KOPT-K1 (cell line): ENCODE data around the gene FOXRED2.
A peak's percentile ranks its signal among the peaks of the same experiment; 100 is the strongest.

Experiments
- H3K27ac ChIP-seq: fragments of 200-600 bp; sonication (generic); 2 replicates; pipeline ENCODE4 v1.5.1; 2016; ENCODE audit warnings: antibody characterized with exemption, mild to moderate bottlenecking, low read depth, low read length; ENCODE audit not compliant: poor library complexity, severe bottlenecking
- H3K36me3 ChIP-seq: fragments of 200-600 bp; sonication (generic); 2 replicates; pipeline ENCODE4 v1.5.1; 2017; ENCODE audit warnings: antibody characterized with exemption, mild to moderate bottlenecking, low read length, moderate library complexity; ENCODE audit not compliant: insufficient read depth
- H3K9me3 ChIP-seq: fragments of 200-600 bp; sonication (generic); 2 replicates; pipeline ENCODE4 v1.5.1; 2017; ENCODE audit warnings: antibody characterized with exemption, low read length, mild to moderate bottlenecking; ENCODE audit not compliant: insufficient read depth, poor library complexity, severe bottlenecking

Gene FOXRED2

DNA sequence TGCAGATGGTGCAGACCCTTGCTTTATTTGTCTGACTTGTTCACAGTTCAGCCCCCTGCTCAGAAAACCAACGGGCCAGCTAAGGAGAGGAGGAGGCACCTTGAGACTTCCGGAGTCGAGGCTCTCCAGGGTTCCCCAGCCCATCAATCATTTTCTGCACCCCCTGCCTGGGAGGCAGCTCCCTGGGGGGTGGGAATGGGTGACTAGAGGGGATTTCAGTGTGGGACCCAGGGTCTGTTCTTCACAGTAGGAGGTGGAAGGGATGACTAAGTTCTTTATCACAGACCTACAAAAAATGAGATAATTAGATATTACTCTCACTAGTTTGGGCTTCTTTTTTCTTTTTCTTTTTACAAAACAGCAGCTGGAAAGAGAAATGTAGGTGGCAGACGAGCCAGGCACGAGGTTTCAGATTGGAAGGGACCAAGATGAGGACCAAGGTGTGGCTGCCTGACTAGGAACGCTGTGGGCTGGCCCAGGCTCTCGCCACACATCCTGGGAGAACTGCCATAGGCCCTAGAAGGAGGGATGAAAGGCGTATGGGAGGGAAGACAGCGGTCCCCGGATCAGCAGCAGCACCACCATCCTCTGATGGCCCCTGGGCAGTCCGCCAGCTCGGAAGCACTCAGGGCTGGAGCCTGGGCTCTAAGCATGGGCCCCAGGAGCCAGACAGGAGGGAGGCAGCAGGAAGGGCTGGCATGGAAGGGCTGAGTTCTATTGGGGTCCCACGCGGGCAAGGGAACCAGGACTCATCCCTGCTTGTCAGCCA is 39.6 kb downstream of the FOXRED2 start:
- H3K27ac ChIP-seq = no peak overlapping the region
- peaks cover 49% of the 10 kb centered on the region for H3K36me3 ChIP-seq

DNA sequence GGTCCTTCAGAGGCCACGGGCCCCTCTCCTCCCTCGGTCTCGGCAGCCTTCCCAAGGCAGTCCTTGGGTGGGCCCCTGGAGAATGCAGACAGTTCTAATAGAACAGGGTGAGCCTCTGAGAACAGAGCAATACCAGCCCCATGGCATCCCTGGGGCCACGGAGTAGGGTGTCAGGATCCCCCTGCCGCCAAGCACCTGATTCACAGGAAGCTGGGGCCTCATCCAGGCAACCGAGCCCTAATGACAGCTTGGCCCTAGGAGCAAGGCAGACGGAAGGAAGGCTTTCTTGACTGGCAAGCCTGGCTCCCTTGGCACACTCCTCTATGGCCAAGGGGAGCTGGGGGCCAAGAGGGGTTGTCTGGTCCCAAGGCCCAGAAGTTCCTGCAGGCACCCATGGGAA is 40.6 kb downstream of the FOXRED2 start:
- Histone ChIP-seq H3K36me3 (peaks cover 40% of the 10 kb centered on the region), H3K9me3 (no peaks in the 10 kb centered on the region), H3K27ac (no peak overlapping the region)

More for the DNA sequence above, 39.6 kb downstream of the FOXRED2 start:
- no peaks in the 10 kb centered on the region for H3K9me3 ChIP-seq

DNA sequence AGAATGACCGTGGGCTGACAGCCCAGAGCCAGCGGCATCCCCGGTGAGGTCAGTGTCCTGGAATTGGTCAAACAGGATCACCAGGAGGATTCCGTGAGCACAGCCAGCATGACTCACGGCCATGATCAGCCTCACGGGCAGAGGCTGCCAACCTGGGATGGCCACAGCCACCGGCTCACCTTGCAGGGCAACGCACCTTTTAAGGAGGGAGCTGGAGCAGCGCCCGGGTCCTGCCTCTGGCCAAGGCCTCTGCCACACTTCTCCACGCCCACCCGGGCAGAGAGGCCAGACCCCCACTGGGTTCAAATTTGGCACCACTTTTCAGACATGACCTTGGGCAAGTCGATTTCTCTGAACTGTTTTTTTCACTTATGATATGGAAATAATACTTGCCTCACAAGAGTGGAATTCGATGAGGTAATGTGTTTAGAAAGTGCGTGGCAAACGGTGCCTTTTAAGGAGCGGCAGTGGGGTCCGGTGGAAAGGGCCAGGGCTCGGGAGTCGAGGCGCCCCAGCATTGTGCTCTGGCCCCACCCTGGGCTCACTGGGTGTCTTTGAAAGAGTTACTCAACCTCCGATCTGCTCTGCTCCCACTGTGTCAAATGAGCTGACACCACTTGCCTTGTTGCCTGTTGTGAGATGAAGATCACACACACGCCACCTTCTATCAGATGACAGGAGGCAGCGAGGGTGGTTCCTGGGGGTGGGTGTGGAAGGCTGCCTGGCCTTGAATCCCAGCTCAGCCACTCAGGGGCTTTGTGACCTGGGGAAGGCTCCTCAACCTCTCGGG is 41.4 kb downstream of the FOXRED2 start:
- Histone ChIP-seq H3K36me3 (peaks cover 33% of the 10 kb centered on the region), H3K9me3 (no peaks in the 10 kb centered on the region), H3K27ac (no peak overlapping the region)

DNA sequence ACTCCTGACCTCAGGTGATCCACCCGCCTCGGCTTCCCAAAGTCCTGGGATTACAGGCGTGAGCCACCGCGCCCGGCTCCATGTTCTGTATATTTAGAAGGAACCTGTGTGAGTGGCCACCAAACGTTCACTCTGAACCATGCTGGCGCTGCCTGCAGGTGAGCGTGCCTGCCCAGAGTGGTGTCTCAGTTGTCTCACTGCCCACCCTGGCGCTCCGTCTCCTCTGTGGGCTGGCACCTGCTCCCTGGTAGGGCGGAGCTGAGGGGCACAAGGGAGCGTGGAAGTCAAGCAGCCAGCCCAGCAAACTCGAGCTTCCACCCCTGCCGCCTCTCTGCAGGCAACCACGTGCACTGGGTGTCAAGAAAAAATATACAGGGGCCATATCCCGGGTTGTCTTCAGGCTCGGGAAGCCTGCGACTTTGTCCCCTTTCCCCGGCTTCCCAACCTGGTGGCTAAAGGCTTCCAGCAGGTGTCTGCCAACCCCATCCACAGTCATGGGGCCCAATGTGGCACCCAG is 42.1 kb downstream of the FOXRED2 start:
- peaks cover 33% of the 10 kb centered on the region; the same call in 1 of the 2 replicates for H3K36me3 ChIP-seq
- H3K9me3 ChIP-seq = no peaks in the 10 kb centered on the region
- no peak overlapping the region for H3K27ac ChIP-seq

DNA sequence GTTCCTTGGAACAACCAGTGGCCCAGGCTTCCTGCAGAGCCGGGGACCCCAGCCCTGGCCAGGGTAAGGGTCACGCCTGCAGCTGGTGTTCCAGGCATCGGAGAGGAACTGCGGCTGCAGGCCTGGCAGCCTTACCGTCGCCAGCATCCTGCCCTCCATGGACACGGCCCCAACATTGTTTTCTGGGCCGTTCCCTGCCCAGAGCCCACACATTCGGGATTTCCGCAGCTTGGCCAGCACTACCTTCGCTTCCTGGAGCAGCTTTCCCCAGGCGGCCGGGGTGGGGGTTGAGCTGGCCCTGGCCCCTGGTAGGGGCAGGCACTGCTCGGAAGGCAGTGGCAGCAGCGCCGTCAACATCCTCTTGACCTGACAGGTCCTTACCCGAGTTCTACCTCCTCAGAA is 43.1 kb downstream of the FOXRED2 start:
- Histone ChIP-seq H3K9me3 (no peaks in the 10 kb centered on the region), H3K36me3 (peaks cover 27% of the 10 kb centered on the region; the same call in 1 of the 2 replicates), H3K27ac (no peak overlapping the region)

DNA sequence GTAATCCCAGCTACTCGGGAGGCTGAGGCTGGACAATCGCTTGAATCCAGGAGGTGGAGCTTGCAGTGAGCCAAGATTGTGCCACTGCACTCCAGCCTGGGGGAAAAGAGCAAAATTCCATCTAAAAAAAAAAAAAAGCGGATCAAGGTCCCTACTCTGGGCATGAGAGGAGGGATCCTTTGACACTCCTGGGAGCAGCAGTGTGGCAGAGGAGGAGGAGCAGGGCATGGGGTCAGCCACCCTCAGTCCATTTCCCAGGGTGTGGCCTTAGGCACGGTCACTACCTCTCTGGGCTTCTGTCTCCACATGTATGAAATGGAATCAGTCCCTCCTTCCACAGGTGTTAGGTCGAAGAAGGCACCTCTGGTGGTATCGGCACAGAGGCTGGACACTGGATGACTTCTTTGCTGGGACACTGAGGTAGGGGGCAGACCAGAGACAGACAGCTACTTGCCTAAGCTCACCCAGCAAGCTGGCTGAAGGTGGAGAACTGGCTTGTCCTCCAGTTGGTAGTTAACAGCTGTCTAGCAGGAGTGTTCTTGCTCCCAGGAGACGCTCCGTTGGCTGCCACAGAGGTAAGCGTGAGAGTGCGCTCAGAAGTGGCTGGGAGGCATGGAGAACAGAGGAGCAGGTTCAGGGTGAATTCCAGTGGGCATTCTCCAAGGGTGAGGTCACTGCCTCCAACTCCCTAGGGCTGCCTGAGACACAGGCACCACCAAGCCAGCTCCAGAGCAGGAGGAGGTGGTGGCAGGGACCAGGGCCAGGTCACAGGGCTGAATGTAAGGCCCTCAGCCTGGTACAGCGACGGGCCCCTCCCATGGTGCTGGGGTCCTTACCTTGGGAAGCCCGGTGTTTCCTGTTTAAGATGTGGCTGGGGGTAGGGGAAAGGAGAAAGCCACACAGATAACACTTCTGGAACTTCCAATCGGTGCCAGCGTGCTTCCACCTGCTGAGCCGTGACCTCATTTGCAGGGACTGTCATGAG is 44.9 kb downstream of the FOXRED2 start:
- H3K9me3 ChIP-seq = no peaks in the 10 kb centered on the region
- H3K36me3 ChIP-seq = peaks cover 13% of the 10 kb centered on the region; the same call in 1 of the 2 replicates
- no peak overlapping the region for H3K27ac ChIP-seq

DNA sequence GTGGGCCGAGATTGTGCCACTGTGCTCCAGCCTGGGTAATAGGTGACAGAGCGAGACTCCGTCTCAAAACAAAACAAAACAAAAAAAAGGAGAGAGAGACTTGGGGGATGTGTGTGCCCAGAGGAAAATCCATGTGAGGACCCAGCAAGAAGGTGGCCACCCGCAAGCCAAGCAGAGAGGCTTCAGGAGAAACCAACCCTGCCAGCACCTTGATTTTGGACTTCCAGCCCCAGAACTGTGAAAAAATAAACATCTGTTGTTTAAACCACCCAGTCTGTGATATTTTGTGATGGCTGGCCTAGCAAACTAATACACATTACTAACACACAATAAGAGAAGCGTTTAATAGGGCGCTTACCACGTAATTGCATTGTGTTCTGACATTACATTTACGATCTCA is 46.6 kb downstream of the FOXRED2 start:
- Histone ChIP-seq H3K36me3 (no peaks in the 10 kb centered on the region), H3K27ac (no peak overlapping the region), H3K9me3 (no peaks in the 10 kb centered on the region)

DNA sequence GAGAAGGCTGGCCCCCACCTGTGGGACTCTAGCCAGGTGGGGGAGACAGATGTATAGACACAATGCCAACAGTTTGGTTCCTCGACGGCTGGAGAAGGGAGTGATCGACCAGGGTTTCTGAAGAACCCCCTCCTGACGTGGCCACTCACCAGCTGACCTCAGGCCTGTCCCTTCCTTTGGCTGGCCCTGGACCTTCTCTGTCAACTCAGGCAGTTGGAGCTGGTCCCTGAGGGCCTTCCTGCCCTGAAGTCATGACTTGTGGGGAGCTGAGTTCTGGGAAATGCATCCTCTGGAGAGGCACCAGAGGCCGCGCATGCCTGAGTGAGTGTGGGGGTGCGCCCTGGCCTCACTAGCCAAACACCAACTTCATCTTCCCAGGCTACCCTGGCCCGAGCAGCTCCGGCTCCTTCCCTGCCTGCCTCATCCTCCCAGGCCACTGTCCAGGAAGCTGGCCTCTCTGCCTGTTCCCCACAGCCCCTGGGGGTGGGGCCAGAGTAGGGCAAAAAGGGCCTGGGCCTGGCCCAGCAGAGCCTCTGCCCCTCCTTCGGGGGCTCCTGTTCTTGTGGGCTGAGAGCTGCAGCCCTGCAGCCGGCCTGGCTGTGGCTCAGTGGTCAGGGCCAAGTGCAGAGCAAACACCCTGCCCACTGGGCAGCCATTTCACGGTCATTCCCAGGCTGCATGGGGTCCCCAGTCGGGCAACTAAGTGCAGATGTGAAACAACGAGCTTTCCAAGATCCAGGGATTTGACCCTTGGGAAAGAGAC is 49.0 kb downstream of the FOXRED2 start:
- Histone ChIP-seq H3K27ac (peak overlapping the region; percentile 14), H3K36me3 (no peaks in the 10 kb centered on the region), H3K9me3 (no peaks in the 10 kb centered on the region)

DNA sequence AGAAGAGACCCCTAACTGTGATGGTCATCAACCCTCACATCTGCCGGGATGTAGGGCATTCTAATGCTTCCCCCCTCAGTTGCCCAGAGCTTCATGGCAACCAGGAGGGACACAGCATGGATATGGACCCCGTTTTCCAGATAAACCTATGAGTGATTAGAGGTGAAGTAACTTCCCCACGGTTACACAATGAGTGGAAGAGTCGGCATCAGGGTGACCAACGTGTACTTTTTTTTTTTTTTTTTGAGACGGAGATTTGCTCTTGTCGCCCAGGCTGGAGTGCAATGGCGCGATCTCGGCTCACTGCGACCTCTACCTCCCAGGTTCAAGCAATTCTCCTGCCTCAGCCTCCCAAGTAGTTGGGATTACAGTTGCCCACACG is 50.4 kb downstream of the FOXRED2 start:
- Histone ChIP-seq H3K9me3 (no peaks in the 10 kb centered on the region), H3K27ac (no peak overlapping the region), H3K36me3 (no peaks in the 10 kb centered on the region)

DNA sequence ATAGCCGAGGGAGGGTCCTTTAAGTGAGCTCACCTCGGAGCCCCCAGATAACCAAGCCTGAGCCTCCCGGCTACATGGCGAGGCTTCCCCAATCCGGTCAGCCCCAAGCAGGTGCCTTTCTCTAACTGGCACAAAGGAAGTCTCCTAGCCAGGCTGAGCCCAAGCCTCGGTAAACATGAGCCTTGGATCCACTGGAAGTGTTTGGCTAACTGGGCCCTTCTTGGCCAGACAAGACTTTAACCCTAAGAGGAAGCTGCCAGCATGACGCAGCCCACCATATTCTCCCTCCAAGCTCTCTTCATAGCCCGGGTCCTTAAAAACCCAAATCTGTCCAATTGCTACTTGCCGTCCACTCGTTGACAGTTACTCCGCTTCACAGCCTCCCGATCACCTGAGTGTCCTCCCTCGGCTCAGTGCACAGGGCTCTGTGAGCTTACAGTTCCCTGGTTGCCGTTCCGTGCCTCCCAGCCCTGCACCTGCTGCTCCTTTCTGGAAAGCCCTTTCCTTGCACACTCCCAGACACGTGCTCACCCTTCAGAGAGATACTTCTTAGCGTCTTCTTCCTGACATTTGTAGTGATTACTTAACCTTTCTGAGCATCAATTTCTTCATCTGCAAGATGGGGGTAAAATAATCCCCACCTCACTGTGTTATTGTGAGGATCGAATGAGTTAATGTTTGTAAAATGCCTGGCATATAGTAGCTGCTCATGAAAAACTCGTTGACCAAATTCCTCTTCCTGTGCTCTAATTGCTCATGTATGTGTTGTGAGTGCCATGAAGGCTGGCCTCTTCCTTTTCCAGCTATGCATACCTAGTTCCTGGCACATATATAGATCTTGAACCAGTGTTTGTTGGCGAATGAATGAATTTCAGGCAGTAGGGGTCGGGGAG is 51.0 kb downstream of the FOXRED2 start:
- peak overlapping the region; percentile 86 for H3K27ac ChIP-seq
- no peaks in the 10 kb centered on the region for H3K9me3 ChIP-seq
- H3K36me3 ChIP-seq = no peaks in the 10 kb centered on the region

DNA sequence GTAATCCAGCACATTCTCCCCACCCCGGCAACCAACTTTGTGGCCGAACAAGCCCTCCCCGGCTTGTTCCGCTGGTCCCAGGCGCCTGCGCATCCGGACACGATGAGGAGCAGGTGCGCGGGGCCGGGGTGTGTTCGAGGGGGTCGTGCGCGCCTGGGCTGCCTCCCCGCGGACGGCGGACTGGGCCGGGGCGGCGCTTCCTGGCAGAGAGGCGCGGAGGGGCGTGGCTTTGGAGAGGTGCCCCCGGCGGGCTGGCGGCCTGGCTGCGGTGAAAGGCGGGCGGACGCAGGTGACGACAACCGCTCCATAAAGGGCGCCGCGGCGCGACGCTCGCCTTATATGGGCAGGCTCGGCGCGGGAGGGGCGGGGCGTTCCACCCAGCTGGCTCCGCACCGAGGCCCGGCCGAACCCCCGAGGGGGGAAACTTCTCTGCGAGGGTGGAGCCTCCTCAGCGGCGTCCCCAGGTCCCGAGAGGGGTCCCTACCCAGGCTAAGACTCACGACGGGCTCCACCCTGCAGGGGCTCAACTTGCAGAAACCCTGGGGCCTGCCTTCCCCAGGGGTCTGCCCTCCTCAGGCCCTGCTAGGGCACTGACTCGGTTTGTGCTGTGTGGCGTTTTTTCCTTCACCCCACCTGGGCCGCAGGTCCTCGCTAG is 51.8 kb downstream of the FOXRED2 start:
- H3K27ac ChIP-seq = peak overlapping the region; percentile 86
- H3K36me3 ChIP-seq = no peaks in the 10 kb centered on the region
- no peaks in the 10 kb centered on the region for H3K9me3 ChIP-seq

DNA sequence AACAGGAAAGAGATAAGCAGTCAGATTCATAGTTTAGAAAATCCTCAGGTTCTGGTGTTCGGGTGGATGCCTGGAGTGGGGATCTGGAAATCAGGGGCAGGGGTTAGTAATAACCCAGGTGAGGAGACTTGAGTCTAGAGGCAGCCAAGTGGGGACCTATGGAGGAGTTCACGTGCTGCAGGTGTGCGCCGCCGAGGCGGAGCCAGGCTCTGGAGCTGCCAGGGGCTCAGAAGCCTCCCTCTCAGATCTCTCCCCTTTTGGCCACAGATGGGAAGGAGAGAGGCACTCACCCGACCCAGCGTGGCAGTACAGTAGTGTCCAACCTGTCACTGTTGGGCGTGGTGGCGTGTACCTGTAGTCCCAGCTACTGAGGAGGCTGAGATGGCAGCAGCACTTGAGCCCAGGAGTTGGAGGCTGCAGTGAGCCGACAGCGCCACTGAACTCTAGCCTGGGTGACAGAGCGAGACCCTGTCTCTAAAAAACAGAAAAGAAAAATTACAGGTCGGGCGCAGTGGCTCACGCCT is 52.9 kb downstream of the FOXRED2 start:
- H3K36me3 ChIP-seq = no peaks in the 10 kb centered on the region
- no peak overlapping the region for H3K27ac ChIP-seq

More for the DNA sequence above, 52.9 kb downstream of the FOXRED2 start:
- H3K9me3 ChIP-seq = no peaks in the 10 kb centered on the region
